Panc1 (cell line): Measurements from ENCODE around the gene LYG2. TPM values are rescaled to one million over a fixed set of nuclear protein-coding genes. Genes with fewer than 3 reads are reported as not detected.

ENCODE experiments used
- ATAC-seq: fragments of 200-7000 bp; cut with Tn5 transposase; 2 replicates; pipeline ENCODE4 v1.9.1; 2020; ENCODE audit warnings: mild to moderate bottlenecking, moderate library complexity
- BruUV-seq: library from RNA; stranded (reverse); fragments of 400-500 nt; replicated peaks from 2 replicates; lab custom pipeline; 2021; lab: Mats Ljungman, UMichigan
- CTCF ChIA-PET: fragments of 300-600 bp; sonication (Branson Sonifier 250); formaldehyde crosslinking; loops from one replicate; lab custom pipeline; 2022; ENCODE audit warnings: antibody characterized with exemption; lab: Charles Lee
- POLR2A ChIA-PET: fragments of 300-600 bp; sonication (Branson Sonifier 250); formaldehyde crosslinking; loops from one replicate; lab custom pipeline; 2022; ENCODE audit warnings: antibody characterized with exemption; lab: Charles Lee
- DNase-seq: peaks from one replicate; pipeline ENCODE4 v3.0.0-alpha.2; 2010; ENCODE audit warnings: low read depth, low spot score
- H3K27ac ChIP-seq: 2 replicates; pipeline ENCODE4 v1.5.1; 2011; ENCODE audit warnings: mild to moderate bottlenecking, low read length, inconsistent platforms
- H3K27me3 ChIP-seq: fragments of 200-500 bp; sonication (Bioruptor generic); 2 replicates; pipeline ENCODE4 v1.6.0; 2014; ENCODE audit warnings: low read length, inconsistent platforms; ENCODE audit not compliant: control insufficient read depth, insufficient read depth
- H3K36me3 ChIP-seq: fragments of 200-500 bp; sonication (Bioruptor generic); 2 replicates; pipeline ENCODE4 v1.5.1; 2014; ENCODE audit warnings: inconsistent platforms, mild to moderate bottlenecking, low read length, moderate library complexity; ENCODE audit not compliant: control insufficient read depth, insufficient read depth
- H3K4me1 ChIP-seq: 2 replicates; pipeline ENCODE4 v1.5.1; 2011; ENCODE audit warnings: inconsistent platforms, mild to moderate bottlenecking, low read length, moderate library complexity; ENCODE audit not compliant: control insufficient read depth, insufficient read depth
- H3K4me3 ChIP-seq, 2 experiments: 2 replicates each; pipeline ENCODE4 v1.5.1; 2011 to 2012; ENCODE audit warnings: low read depth in 2 of 2, low read length in 2 of 2, mild to moderate bottlenecking in 2 of 2, inconsistent platforms in 1 of 2, moderate library complexity in 1 of 2
- H3K9me3 ChIP-seq: fragments of 200-500 bp; sonication (Bioruptor generic); 2 replicates; pipeline ENCODE4 v1.5.1; 2014; ENCODE audit warnings: low read depth, mild to moderate bottlenecking, inconsistent platforms, low read length, moderate library complexity; ENCODE audit not compliant: control insufficient read depth, insufficient read depth
- POLR2AphosphoS5 ChIP-seq: IDR thresholded peaks from 2 replicates; pipeline ENCODE4 v1.6.1; 2012; ENCODE audit warnings: mild to moderate bottlenecking, low read depth, low read length, moderate library complexity
- SIN3A ChIP-seq: IDR thresholded peaks from 2 replicates; pipeline ENCODE4 v1.6.1; 2012; ENCODE audit warnings: low read depth, mild to moderate bottlenecking, low read length, moderate library complexity, borderline replicate concordance; ENCODE audit not compliant: insufficient read depth
- TCF7L2 ChIP-seq: IDR thresholded peaks from 2 replicates; pipeline ENCODE4 v1.6.1; 2011; ENCODE audit warnings: mild to moderate bottlenecking, low read depth, low read length, inconsistent platforms
- in situ Hi-C: cut with HindIII; loops from 2 replicates; pipeline ENCODE4 v1.10.0; 2016; ENCODE audit warnings: low sequenced_read_pairs, low pct_unique_long_range_greater_than_20kb
- intact Hi-C: fragments of 100-400 bp; cut with micrococcal nuclease; formaldehyde crosslinking; loops from one replicate; pipeline ENCODE4 v1.10.0; 2022; ENCODE audit not compliant: unreplicated experiment
- total RNA-seq: library from RNA; stranded (reverse); gene quantifications from one replicate; pipeline ENCODE4 v1.2.1, GENCODE V29; 2021; ENCODE audit not compliant: unreplicated experiment
- TF ChIP-seq, protein P1 (sequence below): fragments of 450-650 bp; IDR thresholded peaks from 2 replicates; pipeline ENCODE4 v1.5.1; 2017; ENCODE audit warnings: mild to moderate bottlenecking
- TF ChIP-seq, protein P2 (sequence below), 2 experiments: IDR thresholded peaks; 2 replicates each; pipeline ENCODE4 v1.6.1; 2011 to 2012; ENCODE audit warnings: low read depth in 2 of 2, control low read depth in 1 of 2, low read length in 1 of 2, mild to moderate bottlenecking in 1 of 2, moderate library complexity in 1 of 2; ENCODE audit not compliant: insufficient read depth in 1 of 2

The LYG2 gene
- total RNA-seq, 1 experiment from 2014 or later, result not detected

DNA sequence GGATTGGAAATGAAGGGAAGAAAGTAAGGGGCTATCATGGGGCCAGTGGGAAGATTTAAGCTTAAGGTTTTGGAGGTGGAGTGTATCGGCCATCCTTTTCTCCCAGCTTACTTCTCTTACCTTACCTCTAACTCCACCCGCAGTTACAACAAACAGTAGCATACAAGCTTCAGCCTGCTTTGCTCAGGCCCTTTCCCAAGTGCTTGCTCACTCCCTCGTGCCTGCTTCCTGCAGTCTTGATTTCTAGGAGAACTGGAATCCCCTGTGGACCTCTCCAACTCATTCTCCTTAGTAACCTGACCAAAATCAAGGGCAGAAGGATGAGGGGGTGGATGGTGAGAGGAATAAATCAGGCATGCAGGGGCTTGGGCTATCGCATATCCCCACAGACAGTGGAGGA is 5.8 kb upstream of the LYG2 start:
- intact Hi-C loops, result no loop called here
- ChIA-PET POLR2A (no interaction called here), CTCF (no interaction called here)
- Histone ChIP-seq H3K9me3 (no peaks in the 10 kb centered on the region), H3K36me3 (no peaks in the 10 kb centered on the region), H3K27ac (no peak overlapping the region), H3K4me1 (no peaks in the 10 kb centered on the region), H3K4me3 (no peak overlapping the region), H3K27me3 (no peaks in the 10 kb centered on the region)
- in situ Hi-C loops, result no loop called here
- DNase-seq (no peak), ATAC-seq (no peak)
- BruUV-seq, result no TSS peak
- TF ChIP-seq TCF7L2 (no peak), POLR2AphosphoS5 (no peak), SIN3A (no peak)
- TF ChIP-seq, protein P1, sequence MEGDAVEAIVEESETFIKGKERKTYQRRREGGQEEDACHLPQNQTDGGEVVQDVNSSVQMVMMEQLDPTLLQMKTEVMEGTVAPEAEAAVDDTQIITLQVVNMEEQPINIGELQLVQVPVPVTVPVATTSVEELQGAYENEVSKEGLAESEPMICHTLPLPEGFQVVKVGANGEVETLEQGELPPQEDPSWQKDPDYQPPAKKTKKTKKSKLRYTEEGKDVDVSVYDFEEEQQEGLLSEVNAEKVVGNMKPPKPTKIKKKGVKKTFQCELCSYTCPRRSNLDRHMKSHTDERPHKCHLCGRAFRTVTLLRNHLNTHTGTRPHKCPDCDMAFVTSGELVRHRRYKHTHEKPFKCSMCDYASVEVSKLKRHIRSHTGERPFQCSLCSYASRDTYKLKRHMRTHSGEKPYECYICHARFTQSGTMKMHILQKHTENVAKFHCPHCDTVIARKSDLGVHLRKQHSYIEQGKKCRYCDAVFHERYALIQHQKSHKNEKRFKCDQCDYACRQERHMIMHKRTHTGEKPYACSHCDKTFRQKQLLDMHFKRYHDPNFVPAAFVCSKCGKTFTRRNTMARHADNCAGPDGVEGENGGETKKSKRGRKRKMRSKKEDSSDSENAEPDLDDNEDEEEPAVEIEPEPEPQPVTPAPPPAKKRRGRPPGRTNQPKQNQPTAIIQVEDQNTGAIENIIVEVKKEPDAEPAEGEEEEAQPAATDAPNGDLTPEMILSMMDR, result no peak
- TF ChIP-seq, protein P2, sequence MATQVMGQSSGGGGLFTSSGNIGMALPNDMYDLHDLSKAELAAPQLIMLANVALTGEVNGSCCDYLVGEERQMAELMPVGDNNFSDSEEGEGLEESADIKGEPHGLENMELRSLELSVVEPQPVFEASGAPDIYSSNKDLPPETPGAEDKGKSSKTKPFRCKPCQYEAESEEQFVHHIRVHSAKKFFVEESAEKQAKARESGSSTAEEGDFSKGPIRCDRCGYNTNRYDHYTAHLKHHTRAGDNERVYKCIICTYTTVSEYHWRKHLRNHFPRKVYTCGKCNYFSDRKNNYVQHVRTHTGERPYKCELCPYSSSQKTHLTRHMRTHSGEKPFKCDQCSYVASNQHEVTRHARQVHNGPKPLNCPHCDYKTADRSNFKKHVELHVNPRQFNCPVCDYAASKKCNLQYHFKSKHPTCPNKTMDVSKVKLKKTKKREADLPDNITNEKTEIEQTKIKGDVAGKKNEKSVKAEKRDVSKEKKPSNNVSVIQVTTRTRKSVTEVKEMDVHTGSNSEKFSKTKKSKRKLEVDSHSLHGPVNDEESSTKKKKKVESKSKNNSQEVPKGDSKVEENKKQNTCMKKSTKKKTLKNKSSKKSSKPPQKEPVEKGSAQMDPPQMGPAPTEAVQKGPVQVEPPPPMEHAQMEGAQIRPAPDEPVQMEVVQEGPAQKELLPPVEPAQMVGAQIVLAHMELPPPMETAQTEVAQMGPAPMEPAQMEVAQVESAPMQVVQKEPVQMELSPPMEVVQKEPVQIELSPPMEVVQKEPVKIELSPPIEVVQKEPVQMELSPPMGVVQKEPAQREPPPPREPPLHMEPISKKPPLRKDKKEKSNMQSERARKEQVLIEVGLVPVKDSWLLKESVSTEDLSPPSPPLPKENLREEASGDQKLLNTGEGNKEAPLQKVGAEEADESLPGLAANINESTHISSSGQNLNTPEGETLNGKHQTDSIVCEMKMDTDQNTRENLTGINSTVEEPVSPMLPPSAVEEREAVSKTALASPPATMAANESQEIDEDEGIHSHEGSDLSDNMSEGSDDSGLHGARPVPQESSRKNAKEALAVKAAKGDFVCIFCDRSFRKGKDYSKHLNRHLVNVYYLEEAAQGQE (IDR thresholded peaks at IDR 0.05; ENCODE audit: insufficient read depth in 1 of 2, low read depth in 2 of 2, low read length in 1 of 2), result no peak

DNA sequence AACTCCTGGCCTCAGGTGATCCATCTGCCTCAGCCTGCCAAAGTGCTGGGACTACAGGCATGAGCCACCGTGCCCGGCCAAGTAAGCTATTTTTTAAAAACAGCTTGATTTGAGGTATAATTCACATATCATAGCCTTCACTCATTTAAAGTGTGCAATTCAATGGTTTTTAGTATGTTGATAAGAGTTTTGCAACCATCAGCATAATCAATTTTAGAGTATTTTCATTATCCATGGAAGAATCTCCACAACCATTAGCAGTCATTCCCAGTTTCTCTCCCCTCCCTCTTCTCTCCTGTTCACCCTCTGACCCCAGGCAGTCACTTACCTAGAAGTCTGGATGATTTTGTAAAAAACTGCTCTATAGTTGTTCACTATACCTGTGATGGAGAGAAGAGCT is 4.7 kb upstream of the LYG2 start:
- ATAC-seq (no peak), DNase-seq (no peak)
- ChIA-PET CTCF (no interaction called here), POLR2A (interaction anchor here (0.7 kb wide), 1 partner anchor 56 kb away, joined by 6 read pairs; no protein-coding TSS in a partner anchor)
- Histone ChIP-seq H3K9me3 (no peaks in the 10 kb centered on the region), H3K4me1 (no peaks in the 10 kb centered on the region), H3K36me3 (no peaks in the 10 kb centered on the region), H3K27ac (no peak overlapping the region), H3K27me3 (no peaks in the 10 kb centered on the region), H3K4me3 (no peak overlapping the region)
- intact Hi-C loops (no loop called here), in situ Hi-C loops (no loop called here)
- no peak for TF ChIP-seq POLR2AphosphoS5
- no peak for TF ChIP-seq TCF7L2
- TF ChIP-seq, protein P2 (IDR thresholded peaks at IDR 0.05; ENCODE audit: insufficient read depth in 1 of 2, low read depth in 2 of 2, low read length in 1 of 2), result no peak
- TF ChIP-seq SIN3A, result no peak
- TF ChIP-seq, protein P1, result no peak
- BruUV-seq, result no TSS peak
